ENCODE data around the gene FOCAD. TPM values are rescaled to one million over a fixed set of nuclear protein-coding genes. Genes with fewer than 3 reads are reported as not detected.

FOCAD gene
- total and polyA plus RNA-seq, 2 donors (not counting 1 experiment from before 2014, with no cell fraction given), result 40.3 to 145 TPM

- Histone ChIP-seq H3K4me3 (replicated peaks in 1 of 4; ENCODE audit: control extremely low read depth in 1 of 4, insufficient read depth in 1 of 4, low read depth in 3 of 4, low read length in 4 of 4) (no peak overlapping the region), H3K79me2 (ENCODE audit: control insufficient read depth, insufficient read depth, low read length) (no peaks in the 10 kb centered on the region), H3K4me1 (ENCODE audit: control insufficient read depth, extremely low read depth, insufficient read depth, low read length) (no peaks in the 10 kb centered on the region), H3K9ac (ENCODE audit: insufficient read depth, low read length) (no peak overlapping the region), H3K27me3 (ENCODE audit: control insufficient read depth, insufficient read depth, low read length) (no peaks in the 10 kb centered on the region), H3K4me2 (ENCODE audit: extremely low read depth, insufficient read depth, low read length) (no peak overlapping the region), H3K9me3 (ENCODE audit: control insufficient read depth, insufficient read depth, low read depth, low read length) (no peaks in the 10 kb centered on the region), H3K36me3 (ENCODE audit: control insufficient read depth, insufficient read depth, low read length) (no peaks in the 10 kb centered on the region), H3K27ac (ENCODE audit: insufficient read depth, low read length) (no peak overlapping the region), H4K20me1 (ENCODE audit: control insufficient read depth, extremely low read depth, insufficient read depth, low read length) (no peaks in the 10 kb centered on the region), H2AFZ (ENCODE audit: low read length) (no peak overlapping the region)
- DNase-seq (ENCODE audit: low read depth in 2 of 2), result no peak
- no peak for TF ChIP-seq EZH2 (IDR thresholded peaks at IDR 0.05; ENCODE audit: low read length, missing control alignments)
- TF ChIP-seq, protein P1, sequence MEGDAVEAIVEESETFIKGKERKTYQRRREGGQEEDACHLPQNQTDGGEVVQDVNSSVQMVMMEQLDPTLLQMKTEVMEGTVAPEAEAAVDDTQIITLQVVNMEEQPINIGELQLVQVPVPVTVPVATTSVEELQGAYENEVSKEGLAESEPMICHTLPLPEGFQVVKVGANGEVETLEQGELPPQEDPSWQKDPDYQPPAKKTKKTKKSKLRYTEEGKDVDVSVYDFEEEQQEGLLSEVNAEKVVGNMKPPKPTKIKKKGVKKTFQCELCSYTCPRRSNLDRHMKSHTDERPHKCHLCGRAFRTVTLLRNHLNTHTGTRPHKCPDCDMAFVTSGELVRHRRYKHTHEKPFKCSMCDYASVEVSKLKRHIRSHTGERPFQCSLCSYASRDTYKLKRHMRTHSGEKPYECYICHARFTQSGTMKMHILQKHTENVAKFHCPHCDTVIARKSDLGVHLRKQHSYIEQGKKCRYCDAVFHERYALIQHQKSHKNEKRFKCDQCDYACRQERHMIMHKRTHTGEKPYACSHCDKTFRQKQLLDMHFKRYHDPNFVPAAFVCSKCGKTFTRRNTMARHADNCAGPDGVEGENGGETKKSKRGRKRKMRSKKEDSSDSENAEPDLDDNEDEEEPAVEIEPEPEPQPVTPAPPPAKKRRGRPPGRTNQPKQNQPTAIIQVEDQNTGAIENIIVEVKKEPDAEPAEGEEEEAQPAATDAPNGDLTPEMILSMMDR (conservative IDR thresholded peaks at IDR 0.05 in 1 of 2, IDR thresholded peaks at IDR 0.05 in 1 of 2; ENCODE audit: low read depth in 1 of 2, low read length in 2 of 2), result no peak
These were observed 20.9 kb upstream of the FOCAD start for GRCh38 chr9:20663133-20663532.

DNA sequence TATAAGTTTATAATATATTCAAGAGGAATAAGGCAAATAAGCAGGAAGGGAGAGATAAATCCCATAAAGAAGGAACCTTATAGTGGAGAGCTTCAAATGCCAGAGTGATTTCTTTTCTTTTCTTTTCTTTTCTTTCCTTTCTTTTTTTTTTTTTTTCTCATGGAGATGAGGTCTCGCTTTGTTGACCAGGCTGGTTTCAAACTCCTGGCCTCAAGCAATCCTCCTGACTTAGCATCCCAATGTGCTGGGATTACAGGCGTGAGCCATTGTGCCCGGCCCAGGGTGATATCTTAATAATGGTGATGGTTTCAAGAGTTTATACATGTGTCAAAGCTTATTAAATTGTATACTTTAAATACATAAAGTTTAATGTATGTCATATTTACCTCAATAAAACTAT is 19.6 kb upstream of the FOCAD start:
- H3K9me3 ChIP-seq (ENCODE audit: control insufficient read depth, insufficient read depth, low read depth, low read length), result no peaks in the 10 kb centered on the region
- H3K4me1 ChIP-seq (ENCODE audit: control insufficient read depth, extremely low read depth, insufficient read depth, low read length), result no peaks in the 10 kb centered on the region
- H4K20me1 ChIP-seq (ENCODE audit: control insufficient read depth, extremely low read depth, insufficient read depth, low read length), result no peaks in the 10 kb centered on the region
- DNase-seq (ENCODE audit: low read depth in 2 of 2), result no peak
- no peak overlapping the region for H3K27ac ChIP-seq (ENCODE audit: insufficient read depth, low read length)
- H3K27me3 ChIP-seq (ENCODE audit: control insufficient read depth, insufficient read depth, low read length), result no peaks in the 10 kb centered on the region
- H3K79me2 ChIP-seq (ENCODE audit: control insufficient read depth, insufficient read depth, low read length), result no peaks in the 10 kb centered on the region
- no peak overlapping the region for H3K4me2 ChIP-seq (ENCODE audit: extremely low read depth, insufficient read depth, low read length)
- TF ChIP-seq, protein P1 (conservative IDR thresholded peaks at IDR 0.05 in 1 of 2, IDR thresholded peaks at IDR 0.05 in 1 of 2; ENCODE audit: low read depth in 1 of 2, low read length in 2 of 2), result no peak
- no peak overlapping the region for H3K9ac ChIP-seq (ENCODE audit: insufficient read depth, low read length)
- no peak overlapping the region for H3K4me3 ChIP-seq (replicated peaks in 1 of 4; ENCODE audit: control extremely low read depth in 1 of 4, insufficient read depth in 1 of 4, low read depth in 3 of 4, low read length in 4 of 4)
- no peak overlapping the region for H2AFZ ChIP-seq (ENCODE audit: low read length)
- H3K36me3 ChIP-seq (ENCODE audit: control insufficient read depth, insufficient read depth, low read length), result no peaks in the 10 kb centered on the region

DNA sequence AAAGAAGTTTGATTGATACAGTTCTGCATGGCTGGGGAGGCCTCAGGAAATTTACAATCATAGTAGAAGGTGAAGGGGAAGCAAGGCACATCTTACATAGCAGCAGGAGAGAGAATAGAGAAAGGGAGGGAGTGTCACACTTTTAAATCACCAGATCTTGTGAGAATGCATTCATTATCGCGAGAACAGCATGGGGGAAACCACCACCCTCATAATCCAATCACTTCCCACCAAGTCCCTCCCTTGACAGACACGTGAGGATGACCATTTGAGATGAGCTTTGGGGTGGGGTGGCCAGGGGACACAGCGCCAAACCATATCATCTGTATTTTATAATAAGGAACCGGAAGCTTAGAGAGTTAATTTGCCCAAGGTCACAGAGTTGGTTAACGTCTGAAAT is 13.7 kb upstream of the FOCAD start:
- no peak overlapping the region for H2AFZ ChIP-seq (ENCODE audit: low read length)
- TF ChIP-seq EZH2 (IDR thresholded peaks at IDR 0.05; ENCODE audit: low read length, missing control alignments), result no peak
- TF ChIP-seq, protein P1 (conservative IDR thresholded peaks at IDR 0.05 in 1 of 2, IDR thresholded peaks at IDR 0.05 in 1 of 2; ENCODE audit: low read depth in 1 of 2, low read length in 2 of 2), result no peak
- no peak overlapping the region for H3K9ac ChIP-seq (ENCODE audit: insufficient read depth, low read length)
- H3K4me1 ChIP-seq (ENCODE audit: control insufficient read depth, extremely low read depth, insufficient read depth, low read length), result no peaks in the 10 kb centered on the region
- H3K36me3 ChIP-seq (ENCODE audit: control insufficient read depth, insufficient read depth, low read length), result no peaks in the 10 kb centered on the region
- no peaks in the 10 kb centered on the region for H4K20me1 ChIP-seq (ENCODE audit: control insufficient read depth, extremely low read depth, insufficient read depth, low read length)
- H3K9me3 ChIP-seq (ENCODE audit: control insufficient read depth, insufficient read depth, low read depth, low read length), result no peaks in the 10 kb centered on the region
- no peak overlapping the region for H3K27ac ChIP-seq (ENCODE audit: insufficient read depth, low read length)
- H3K27me3 ChIP-seq (ENCODE audit: control insufficient read depth, insufficient read depth, low read length), result no peaks in the 10 kb centered on the region
- no peak overlapping the region for H3K4me2 ChIP-seq (ENCODE audit: extremely low read depth, insufficient read depth, low read length)
- no peaks in the 10 kb centered on the region for H3K79me2 ChIP-seq (ENCODE audit: control insufficient read depth, insufficient read depth, low read length)
- no peak for DNase-seq (ENCODE audit: low read depth in 2 of 2)
- no peak overlapping the region for H3K4me3 ChIP-seq (replicated peaks in 1 of 4; ENCODE audit: control extremely low read depth in 1 of 4, insufficient read depth in 1 of 4, low read depth in 3 of 4, low read length in 4 of 4)

All from fibroblast of lung (primary cell).